ENCODE measurements around the gene RFC4. TPM values are rescaled to one million over a fixed set of nuclear protein-coding genes. Genes with fewer than 3 reads are reported as not detected.
A peak's percentile ranks its signal among the peaks of the same experiment; 100 is the strongest.

RFC4 gene
- polyA plus RNA-seq, 3 donors, result 3.9 to 6.2 (median 4.6) TPM

GRCh38 chr3:186782542-186783057 lies 23.7 kb downstream of the RFC4 start:
- Histone ChIP-seq H3K4me2 (replicated peaks; ENCODE audit: extremely low read depth, low read length, poor library complexity, severe bottlenecking) (peak overlapping the region; percentile 81), H4K20me1 (ENCODE audit: insufficient read depth, low read length) (peaks cover 41% of the 10 kb centered on the region), H3K9ac (ENCODE audit: insufficient read depth, low read length, poor library complexity, severe bottlenecking) (peak overlapping the region; percentile 95), H3K4me3 (replicated peaks in 1 of 3; ENCODE audit: low read depth in 2 of 3, low read length in 3 of 3) (peak overlapping the region; percentile 88 to 99 (median 93)), H2AFZ (ENCODE audit: insufficient read depth, low read depth, low read length, poor library complexity, severe bottlenecking) (peak overlapping the region; percentile 80), H3K36me3 (replicated peaks in 1 of 2; ENCODE audit: control insufficient read depth in 1 of 2, insufficient read depth in 2 of 2, low read length in 2 of 2) (peaks cover 32 to 33% of the 10 kb centered on the region in 2 donors), H3K79me2 (ENCODE audit: insufficient read depth, low read length) (peaks cover 43% of the 10 kb centered on the region), H3K27ac (ENCODE audit: low read depth in 1 of 2, low read length in 2 of 2) (peak overlapping the region; percentile 95 to 99), H3K9me3 (replicated peaks in 1 of 2; ENCODE audit: control insufficient read depth in 1 of 2, insufficient read depth in 1 of 2, low read length in 2 of 2) (no peaks in the 10 kb centered on the region), H3K4me1 (ENCODE audit: control insufficient read depth in 1 of 2, insufficient read depth in 2 of 2, low read length in 2 of 2) (peaks cover 20 to 39% of the 10 kb centered on the region in 2 donors), H3K27me3 (ENCODE audit: control insufficient read depth in 2 of 2, insufficient read depth in 2 of 2, low read length in 2 of 2) (no peaks in the 10 kb centered on the region)
- H3K9me3 Mint-ChIP-seq, result peaks cover 0 to 5% (median 0%) of the 10 kb centered on the region in 7 donors
- peaks cover 0 to 5% (median 2%) of the 10 kb centered on the region in 3 donors for H3K27me3 Mint-ChIP-seq (ENCODE audit: low read depth in 3 of 3)
- H3K36me3 Mint-ChIP-seq, result peaks cover 32 to 36% of the 10 kb centered on the region in 2 donors
- WGBS (ENCODE audit: insufficient coverage), result 9% methylated on average over 19 of the region's 21 CpGs
- TF ChIP-seq, protein P1, sequence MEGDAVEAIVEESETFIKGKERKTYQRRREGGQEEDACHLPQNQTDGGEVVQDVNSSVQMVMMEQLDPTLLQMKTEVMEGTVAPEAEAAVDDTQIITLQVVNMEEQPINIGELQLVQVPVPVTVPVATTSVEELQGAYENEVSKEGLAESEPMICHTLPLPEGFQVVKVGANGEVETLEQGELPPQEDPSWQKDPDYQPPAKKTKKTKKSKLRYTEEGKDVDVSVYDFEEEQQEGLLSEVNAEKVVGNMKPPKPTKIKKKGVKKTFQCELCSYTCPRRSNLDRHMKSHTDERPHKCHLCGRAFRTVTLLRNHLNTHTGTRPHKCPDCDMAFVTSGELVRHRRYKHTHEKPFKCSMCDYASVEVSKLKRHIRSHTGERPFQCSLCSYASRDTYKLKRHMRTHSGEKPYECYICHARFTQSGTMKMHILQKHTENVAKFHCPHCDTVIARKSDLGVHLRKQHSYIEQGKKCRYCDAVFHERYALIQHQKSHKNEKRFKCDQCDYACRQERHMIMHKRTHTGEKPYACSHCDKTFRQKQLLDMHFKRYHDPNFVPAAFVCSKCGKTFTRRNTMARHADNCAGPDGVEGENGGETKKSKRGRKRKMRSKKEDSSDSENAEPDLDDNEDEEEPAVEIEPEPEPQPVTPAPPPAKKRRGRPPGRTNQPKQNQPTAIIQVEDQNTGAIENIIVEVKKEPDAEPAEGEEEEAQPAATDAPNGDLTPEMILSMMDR (IDR thresholded peaks at IDR 0.05), result no peak
- H3K4me1 Mint-ChIP-seq, result peaks cover 29% of the 10 kb centered on the region
- peak overlapping the region; percentile 98 to 99 for H3K4me3 Mint-ChIP-seq
- DNase-seq, result no peak
- H3K27ac Mint-ChIP-seq, result peak overlapping the region; percentile 96 to 100 (median 99)
- intact Hi-C loops (cut with micrococcal nuclease), result loop anchor here (5.0 to 10.0 kb wide), 4 partner anchors 45 to 848 kb away; partner anchors contain the start of genes DNAJB11 (in 1 of the 2), RPL39L (in 1 of the 2) and TRA2B (in 1 of the 2)

GRCh38 chr3:186779204-186779603 lies 27.1 kb downstream of the RFC4 start:
- H3K4me2 ChIP-seq (replicated peaks; ENCODE audit: extremely low read depth, low read length, poor library complexity, severe bottlenecking), result no peak overlapping the region
- H3K4me1 ChIP-seq (ENCODE audit: control insufficient read depth in 1 of 2, insufficient read depth in 2 of 2, low read length in 2 of 2), result peaks cover 4 to 8% of the 10 kb centered on the region in 2 donors
- Mint-ChIP-seq H3K4me3 (no peak overlapping the region), H3K27ac (no peak overlapping the region), H3K9me3 (peaks cover 0 to 5% (median 1%) of the 10 kb centered on the region in 7 donors), H3K4me1 (peaks cover 7% of the 10 kb centered on the region), H3K27me3 (ENCODE audit: low read depth in 3 of 3) (peaks cover 1 to 5% (median 2%) of the 10 kb centered on the region in 3 donors), H3K36me3 (peaks cover 0 to 2% of the 10 kb centered on the region in 2 donors)
- peaks cover 9% of the 10 kb centered on the region for H3K79me2 ChIP-seq (ENCODE audit: insufficient read depth, low read length)
- no peak overlapping the region for H3K27ac ChIP-seq (ENCODE audit: low read depth in 1 of 2, low read length in 2 of 2)
- TF ChIP-seq, protein P1 (IDR thresholded peaks at IDR 0.05), result no peak
- no peaks in the 10 kb centered on the region for H3K9me3 ChIP-seq (replicated peaks in 1 of 2; ENCODE audit: control insufficient read depth in 1 of 2, insufficient read depth in 1 of 2, low read length in 2 of 2)
- H3K36me3 ChIP-seq (replicated peaks in 1 of 2; ENCODE audit: control insufficient read depth in 1 of 2, insufficient read depth in 2 of 2, low read length in 2 of 2), result no peaks in the 10 kb centered on the region
- 100% methylated on average over 2 of the region's 5 CpGs for WGBS (ENCODE audit: insufficient coverage)
- H3K9ac ChIP-seq (ENCODE audit: insufficient read depth, low read length, poor library complexity, severe bottlenecking), result no peak overlapping the region
- intact Hi-C loops (cut with micrococcal nuclease), result no loop called here
- H3K4me3 ChIP-seq (replicated peaks in 1 of 3; ENCODE audit: low read depth in 2 of 3, low read length in 3 of 3), result no peak overlapping the region
- no peak for DNase-seq
- H2AFZ ChIP-seq (ENCODE audit: insufficient read depth, low read depth, low read length, poor library complexity, severe bottlenecking), result no peak overlapping the region
- H3K27me3 ChIP-seq (ENCODE audit: control insufficient read depth in 2 of 2, insufficient read depth in 2 of 2, low read length in 2 of 2), result no peaks in the 10 kb centered on the region
- peaks cover 7% of the 10 kb centered on the region for H4K20me1 ChIP-seq (ENCODE audit: insufficient read depth, low read length)

Measured in CD14-positive monocyte (primary cell).